ENCODE results near the gene UBXN4.
"Not testable (repeated sequence)": the region's sequence is repeated elsewhere in the genome, so short reads cannot be mapped to it uniquely, and the experiment has no call there.

UBXN4 gene

DNA sequence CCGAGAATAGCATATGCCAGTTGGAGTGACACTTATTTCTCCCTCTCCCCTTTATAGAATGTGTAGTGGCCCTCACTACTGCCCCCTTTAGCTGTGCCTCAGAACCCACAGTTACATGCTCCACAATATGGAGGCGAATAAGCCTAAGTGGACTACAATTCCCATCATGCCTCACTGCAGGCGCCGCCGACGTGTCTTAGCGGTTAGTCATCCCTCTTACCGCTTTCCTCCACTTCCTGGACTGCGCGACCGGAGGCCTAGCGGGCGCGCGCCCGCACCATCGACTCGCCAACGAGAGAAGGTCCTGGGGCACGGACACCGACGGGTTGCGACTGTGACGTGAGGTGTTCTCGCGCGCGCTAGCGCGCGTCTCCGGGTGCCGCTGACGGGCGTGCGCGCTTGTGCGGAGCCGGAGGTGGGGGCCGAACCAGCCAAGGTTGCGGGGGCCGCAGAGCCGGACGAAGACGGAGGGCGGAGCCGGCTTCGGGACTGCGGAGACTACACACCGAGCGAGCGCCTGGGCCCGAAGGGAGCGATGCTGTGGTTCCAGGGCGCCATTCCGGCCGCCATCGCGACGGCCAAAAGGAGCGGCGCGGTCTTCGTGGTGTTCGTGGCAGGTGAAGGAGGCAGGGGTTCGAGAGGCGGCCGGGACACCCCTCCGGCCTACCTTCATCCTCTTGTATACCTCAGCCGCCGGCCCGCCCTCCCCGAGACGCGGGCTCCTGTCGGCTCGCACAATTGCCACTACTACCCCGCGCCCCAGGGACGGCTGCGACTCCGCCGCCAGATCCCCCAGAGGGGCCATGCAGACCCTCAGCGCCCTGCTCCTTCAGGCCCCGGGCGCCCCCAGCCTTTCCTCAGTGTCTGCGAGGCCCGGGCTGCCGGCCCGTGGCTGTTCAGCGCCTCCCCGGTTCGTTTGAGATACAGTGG is at the start of gene UBXN4:
TSS of gene UBXN4 (plus strand) at position 461 of the 930 bp plus-strand sequence. CDS start at position 536, 75 bp downstream.
- DNase-seq, result peak; percentile 95

DNA sequence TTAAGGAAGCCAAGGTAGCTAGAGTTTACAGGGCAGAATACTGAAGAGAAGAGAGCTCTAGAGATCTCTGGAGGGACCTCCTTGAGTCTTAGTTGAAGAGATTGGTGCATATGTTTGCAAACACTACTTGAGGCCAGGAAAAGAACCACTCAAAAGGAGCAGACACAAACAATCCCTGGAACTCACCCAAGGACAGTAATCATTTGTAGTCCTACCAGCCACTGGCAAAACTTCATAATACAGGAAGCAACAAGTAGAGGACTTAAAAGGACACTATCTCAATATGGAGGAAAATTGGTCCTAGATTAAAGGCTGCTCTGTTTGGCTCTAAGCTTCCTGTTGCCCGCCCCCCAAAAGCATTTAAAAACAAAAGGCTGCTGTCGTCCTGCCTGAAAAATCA is 46.9 kb upstream of the UBXN4 start:
- DNase-seq, result no peak

DNA sequence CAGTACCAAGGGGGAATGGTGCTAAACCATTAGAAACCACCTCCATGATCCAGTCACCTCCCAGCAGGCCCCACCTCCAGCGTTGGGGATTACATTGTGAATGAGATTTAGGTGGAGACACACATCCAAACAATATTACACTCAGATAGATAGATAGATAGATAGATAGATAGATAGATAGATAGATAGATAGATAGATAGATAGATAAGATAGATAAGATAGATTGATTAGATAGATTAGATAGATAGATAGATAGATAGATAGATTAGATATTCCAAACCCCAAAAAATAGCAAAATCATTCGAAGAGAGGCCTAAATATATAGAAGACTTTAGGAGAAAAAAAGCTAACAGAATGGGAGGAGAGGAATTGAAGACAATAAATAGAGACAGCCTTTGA is 42.8 kb upstream of the UBXN4 start:
- DNase-seq, result no peak

DNA sequence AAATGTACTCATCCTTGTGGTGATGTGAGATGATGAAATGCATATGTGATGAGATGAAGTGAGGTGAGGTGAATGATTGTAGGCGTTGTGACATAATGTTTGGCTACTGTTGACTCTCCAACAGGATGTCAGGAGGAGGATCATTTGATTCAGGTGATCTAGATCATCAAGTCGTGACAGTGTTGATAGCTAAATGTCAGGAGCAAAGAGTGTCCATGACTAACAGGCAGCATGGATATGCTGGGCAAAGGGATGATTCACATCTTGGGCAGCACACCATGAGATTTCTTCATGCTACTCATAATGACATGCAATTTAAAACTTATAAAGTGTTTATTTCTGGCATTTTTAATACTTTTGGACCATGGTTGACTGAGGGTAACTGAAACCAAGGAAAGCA is 40.2 kb upstream of the UBXN4 start:
- no peak for DNase-seq

DNA sequence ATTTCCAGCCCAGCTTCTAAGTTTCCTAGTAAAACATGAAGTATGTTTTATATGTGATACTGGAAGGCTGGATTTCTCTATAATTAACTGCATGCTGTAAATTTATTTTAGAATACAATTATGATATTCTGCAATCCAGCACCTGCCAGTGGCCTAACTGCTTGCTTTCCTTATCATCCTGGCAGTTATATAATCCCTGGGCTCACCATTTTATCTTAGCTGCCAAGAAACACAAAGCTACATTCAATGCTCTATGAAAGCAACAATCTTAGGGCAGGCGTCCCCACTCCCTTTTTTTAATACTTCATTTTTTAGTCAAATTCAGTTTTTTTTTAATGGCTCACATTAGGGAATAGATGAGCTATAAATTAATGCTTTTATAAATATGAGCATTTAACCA is 38.4 kb upstream of the UBXN4 start:
- DNase-seq, result no peak

- not testable (repeated sequence) for DNase-seq
These were observed 37.6 kb upstream of the UBXN4 start for GRCh38 chr2:135704075-135704474.

DNA sequence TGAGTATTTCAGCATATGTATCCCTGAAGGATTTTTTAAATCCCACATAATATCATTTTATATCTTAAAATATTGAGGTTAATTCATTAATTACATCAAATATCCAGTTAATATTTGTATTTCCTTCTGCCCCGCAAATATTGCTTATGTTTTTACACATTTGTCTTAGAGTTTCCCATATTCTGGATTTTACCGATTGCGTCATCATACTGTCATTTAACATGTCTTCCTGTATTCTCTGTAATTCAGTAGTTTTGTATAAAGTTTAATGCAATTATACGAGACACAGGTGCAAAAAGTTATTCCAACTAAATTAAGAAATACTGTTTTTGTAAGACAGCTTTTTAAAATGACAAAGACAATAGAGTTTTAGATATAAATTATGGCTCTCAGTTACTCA is 33.5 kb upstream of the UBXN4 start:
- DNase-seq, result no peak

GRCh38 chr2:135709992-135710391 is 31.7 kb upstream of the UBXN4 start:
- DNase-seq, result peak; percentile 79

GRCh38 chr2:135715086-135715485 is 26.6 kb upstream of the UBXN4 start:
- not testable (repeated sequence) for DNase-seq

DNA sequence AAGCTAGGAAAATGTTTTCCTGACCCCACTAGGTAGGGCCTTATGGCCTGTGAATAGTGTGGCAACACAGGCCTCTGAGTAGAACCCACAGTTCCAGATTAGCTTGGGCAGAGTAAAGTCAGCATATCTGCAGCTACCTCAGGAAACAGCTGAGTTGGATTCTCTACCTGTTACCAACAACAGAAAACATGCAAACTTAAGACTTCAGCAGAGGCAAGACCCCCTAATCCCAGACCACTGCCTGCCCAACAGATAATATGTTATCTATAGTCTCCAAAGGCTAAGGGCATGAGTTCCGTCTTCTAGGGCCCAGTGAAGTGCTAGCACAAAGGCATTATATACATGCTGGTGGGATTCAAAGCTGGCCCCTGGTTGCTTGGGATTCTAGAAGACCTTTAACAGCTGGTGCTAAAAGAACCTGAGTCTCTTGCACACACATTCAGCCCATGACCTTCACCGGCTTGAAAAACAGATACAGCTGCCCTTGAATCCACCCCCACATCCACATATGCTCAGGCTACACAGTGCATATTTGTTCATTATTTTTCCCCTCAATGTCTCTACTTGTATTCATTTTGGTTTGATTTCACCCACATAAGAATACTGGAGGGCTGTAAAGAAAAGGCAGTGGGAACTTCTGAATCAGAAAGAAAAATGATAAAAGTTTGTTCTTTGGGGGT is 13.5 kb upstream of the UBXN4 start:
- no peak for DNase-seq

DNA sequence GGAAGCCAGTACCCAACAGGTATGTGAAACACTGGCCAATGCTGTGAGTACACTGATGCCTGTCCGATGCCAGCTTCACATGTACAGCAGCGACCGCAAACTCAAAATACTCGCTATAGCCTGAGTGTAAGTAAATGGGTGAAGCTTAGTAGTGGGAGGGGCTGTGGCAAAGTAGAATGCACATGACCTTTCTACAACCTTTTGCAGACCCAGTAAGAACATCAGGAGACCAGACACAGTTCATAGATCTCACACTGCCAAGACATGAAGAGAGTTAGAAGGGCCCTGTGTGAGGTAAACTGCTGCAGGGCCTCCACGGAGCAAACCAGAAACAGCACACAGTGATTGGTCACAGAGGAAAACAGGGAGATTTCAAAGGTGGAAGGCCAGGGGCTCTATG is 9.1 kb upstream of the UBXN4 start:
- no peak for DNase-seq

GRCh38 chr2:135733045-135733444 is 8.6 kb upstream of the UBXN4 start:
- DNase-seq, result no peak

GRCh38 chr2:135736546-135736945 is 5.1 kb upstream of the UBXN4 start:
- DNase-seq, result no peak

DNA sequence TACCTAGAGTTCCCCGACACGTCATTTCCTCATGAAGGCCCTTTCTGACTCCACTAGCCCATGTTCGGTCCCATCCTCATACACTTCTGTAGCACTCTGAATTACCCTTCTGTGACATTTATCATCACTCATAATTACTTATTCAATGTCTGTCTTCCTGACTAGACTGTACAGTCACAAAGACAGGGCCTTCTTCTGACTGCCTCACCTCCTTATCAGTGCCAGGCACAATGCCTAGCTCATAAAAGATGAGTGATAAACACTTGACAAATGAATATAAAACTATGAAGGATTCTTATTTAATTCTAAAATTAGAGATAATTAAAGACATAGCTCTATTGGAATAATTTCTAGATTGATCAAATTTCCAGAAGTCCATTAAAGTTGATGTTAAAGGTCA is 1.4 kb upstream of the UBXN4 start:
- no peak for DNase-seq

- DNase-seq, result no peak
These were observed 636 bp upstream of the UBXN4 start for GRCh38 chr2:135741043-135741394.

GRCh38 chr2:135742325-135742757 is 686 bp downstream of the UBXN4 start:
- peak; percentile 29 for DNase-seq

- no peak for DNase-seq
These were observed 2.2 kb downstream of the UBXN4 start for GRCh38 chr2:135743860-135744259.

DNA sequence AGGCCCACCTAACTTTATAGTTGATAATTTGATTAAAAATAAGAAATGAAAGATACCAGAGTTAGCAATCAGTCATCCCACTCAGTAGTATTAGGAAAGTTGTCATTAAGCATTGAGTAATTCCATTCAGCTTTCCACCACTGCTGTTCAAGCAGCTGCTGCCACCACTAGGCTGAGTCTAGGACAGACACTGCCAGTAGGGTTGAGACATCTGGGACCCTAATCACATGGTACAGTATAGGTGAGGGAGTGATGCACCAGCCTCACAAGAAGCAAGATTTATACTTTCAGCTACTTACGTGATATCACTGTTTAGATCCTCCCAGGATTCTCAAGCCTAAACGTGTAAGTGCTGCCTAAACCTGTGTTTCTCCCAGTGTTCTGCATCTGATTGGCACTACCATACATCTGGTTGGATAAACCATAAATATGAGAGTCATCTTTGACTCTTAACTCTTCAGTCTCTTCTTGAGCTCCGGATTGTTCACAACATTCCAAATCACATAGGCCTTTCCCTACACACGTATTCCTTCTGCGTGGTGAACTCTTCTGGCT is 3.2 kb downstream of the UBXN4 start:
- DNase-seq, result peak; percentile 9

- DNase-seq, result no peak
These were observed 3.9 kb downstream of the UBXN4 start for GRCh38 chr2:135745545-135745944.

DNA sequence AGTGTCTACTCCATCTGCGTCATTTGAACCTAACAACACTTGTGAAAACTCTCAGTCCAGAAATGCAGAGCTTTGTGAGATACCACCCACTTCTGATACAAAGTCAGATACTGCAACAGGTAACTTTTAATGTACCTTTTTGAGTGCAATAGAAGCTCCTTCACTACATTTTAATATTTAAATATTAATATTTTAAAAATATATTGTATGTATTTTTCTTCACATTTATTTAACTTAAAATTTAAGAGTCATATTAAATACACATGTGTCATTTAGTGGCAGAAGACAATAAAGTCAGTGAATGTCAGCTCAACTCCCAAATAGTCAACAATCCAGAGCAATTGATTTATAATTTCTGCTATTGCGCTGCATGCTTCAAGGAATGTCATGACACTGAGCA is 13.9 kb downstream of the UBXN4 start:
- no peak for DNase-seq

GRCh38 chr2:135756692-135757091 is 15.0 kb downstream of the UBXN4 start:
- DNase-seq, result no peak

- DNase-seq, result no peak
These were observed 20.4 kb downstream of the UBXN4 start for GRCh38 chr2:135762022-135762421.

GRCh38 chr2:135762530-135762929 is 20.9 kb downstream of the UBXN4 start:
- no peak for DNase-seq

- DNase-seq, result no peak
These were observed 27.2 kb downstream of the UBXN4 start for GRCh38 chr2:135768863-135769262.

Data from CD4-positive, alpha-beta T cell treated with Interleukin-6 for 4 hours (primary cell).